SK-N-SH (cell line): ENCODE data around the gene PCSK6. TPM values are rescaled to one million over a fixed set of nuclear protein-coding genes. Genes with fewer than 3 reads are reported as not detected.
"Not testable (repeated sequence)": the region's sequence is repeated elsewhere in the genome, so short reads cannot be mapped to it uniquely, and the experiment has no call there.

ENCODE experiments used
- CTCF ChIA-PET: fragments of 300-600, 350-600 bp; formaldehyde crosslinking; extraction: SDS; loops from one replicate; lab custom pipeline; 2021; lab: Yijun Ruan, JAX
- POLR2A ChIA-PET: fragments of 350-600 bp; sonication (Branson Sonifier 250); formaldehyde crosslinking; extraction: SDS; loops from one replicate; lab custom pipeline; 2020; ENCODE audit warnings: antibody characterized with exemption, inconsistent platforms; lab: Yijun Ruan, JAX
- DNase-seq: peaks from one replicate; pipeline ENCODE4 v3.0.0; 2012
- H2AFZ ChIP-seq: fragments of 200-600 bp; sonication (generic); 2 replicates; pipeline ENCODE4 v1.8.1; 2016; ENCODE audit warnings: antibody characterized with exemption, mild to moderate bottlenecking, low read depth
- H3F3A ChIP-seq: fragments of 200-600 bp; sonication (generic); replicated peaks from 2 replicates; pipeline ENCODE3; 2016; ENCODE audit warnings: antibody characterized with exemption, mild to moderate bottlenecking; ENCODE audit not compliant: insufficient read depth
- H3K27ac ChIP-seq, 2 experiments: fragments of 200-500 bp in 1 of 2; fragments of 200-600 bp in 1 of 2; sonication (Bioruptor generic) in 1 of 2; sonication (generic), shearing (Covaris generic) in 1 of 2; 2 replicates each; pipeline versions ENCODE4 v1.5.1 to v1.6.1; 2014 to 2016; ENCODE audit warnings: low read depth in 2 of 2, inconsistent platforms in 1 of 2, low read length in 1 of 2, mild to moderate bottlenecking in 1 of 2, mixed read lengths in 1 of 2
- H3K27me3 ChIP-seq: fragments of 200-600 bp; sonication (generic), shearing (Covaris generic); 2 replicates; pipeline ENCODE4 v1.6.1; 2016; ENCODE audit warnings: mixed run types; ENCODE audit not compliant: insufficient read depth
- H3K36me3 ChIP-seq, 2 experiments: fragments of 200-500 bp in 1 of 2; fragments of 200-600 bp in 1 of 2; sonication (Bioruptor generic) in 1 of 2; sonication (generic) in 1 of 2; replicated peaks in 1 of 2; 2 replicates each; pipeline versions ENCODE3 to v1.5.1; 2014 to 2016; ENCODE audit warnings: low read length in 1 of 2, mild to moderate bottlenecking in 1 of 2; ENCODE audit not compliant: insufficient read depth in 2 of 2, control insufficient read depth in 1 of 2
- H3K4me1 ChIP-seq, 2 experiments: fragments of 200-500 bp in 1 of 2; fragments of 200-600 bp in 1 of 2; sonication (Bioruptor generic) in 1 of 2; sonication (generic), shearing (Covaris generic) in 1 of 2; 2 replicates each; pipeline versions ENCODE4 v1.5.1 to v1.6.1; 2014 to 2016; ENCODE audit warnings: low read depth in 1 of 2, low read length in 1 of 2, mixed run types in 1 of 2; ENCODE audit not compliant: insufficient read depth in 2 of 2, control insufficient read depth in 1 of 2
- H3K4me2 ChIP-seq: fragments of 200-600 bp; sonication (generic), shearing (Covaris generic); 2 replicates; pipeline ENCODE4 v1.6.1; 2017; ENCODE audit warnings: mixed run types
- H3K4me3 ChIP-seq, 2 experiments: fragments of 200-500 bp in 1 of 2; fragments of 200-600 bp in 1 of 2; sonication (Bioruptor generic) in 1 of 2; sonication (generic), shearing (Covaris generic) in 1 of 2; 2 replicates each; pipeline versions ENCODE4 v1.5.1 to v1.8.1; 2014 to 2016; ENCODE audit warnings: low read depth in 2 of 2, inconsistent platforms in 1 of 2, low read length in 1 of 2, mild to moderate bottlenecking in 1 of 2, mixed read lengths in 1 of 2, moderate library complexity in 1 of 2
- H3K79me2 ChIP-seq: fragments of 200-600 bp; sonication (generic); 2 replicates; pipeline ENCODE4 v1.8.1; 2017; ENCODE audit warnings: mild to moderate bottlenecking; ENCODE audit not compliant: insufficient read depth
- H3K9ac ChIP-seq: fragments of 200-600 bp; sonication (generic); 2 replicates; pipeline ENCODE4 v1.6.1; 2017; ENCODE audit warnings: mixed run types
- H3K9me2 ChIP-seq: fragments of 200-600 bp; sonication (generic); 2 replicates; pipeline ENCODE4 v1.6.1; 2017; ENCODE audit warnings: mixed run types
- H3K9me3 ChIP-seq: fragments of 200-600 bp; sonication (generic); 2 replicates; pipeline ENCODE4 v1.6.1; 2017; ENCODE audit warnings: mixed run types, mild to moderate bottlenecking, moderate library complexity
- H4K20me1 ChIP-seq: fragments of 200-600 bp; sonication (generic); 2 replicates; pipeline ENCODE4 v1.6.1; 2017; ENCODE audit warnings: mild to moderate bottlenecking, mixed run types; ENCODE audit not compliant: insufficient read depth
- ELF1 ChIP-seq: IDR thresholded peaks from 2 replicates; pipeline ENCODE4 v1.4.0; 2012
- FOXJ3 ChIP-seq: sonication (generic); formaldehyde crosslinking; IDR thresholded peaks from 2 replicates; pipeline ENCODE4 v1.5.1; 2020; ENCODE audit warnings: mild to moderate bottlenecking, missing genetic modification reagents
- FOXM1 ChIP-seq: IDR thresholded peaks from 2 replicates; pipeline ENCODE4 v1.4.0; 2012; ENCODE audit warnings: low read depth, mild to moderate bottlenecking
- GABPA ChIP-seq: IDR thresholded peaks from 2 replicates; pipeline ENCODE4 v1.4.0; 2012; ENCODE audit warnings: low read depth, mild to moderate bottlenecking
- NFIC ChIP-seq: IDR thresholded peaks from 2 replicates; pipeline ENCODE4 v1.4.0; 2012; ENCODE audit warnings: borderline replicate concordance
- POLR2AphosphoS5 ChIP-seq: IDR thresholded peaks from 2 replicates; pipeline ENCODE4 v1.6.1; 2012; ENCODE audit warnings: low read depth, low read length
- RCOR1 ChIP-seq: fragments of 150-350 bp; IDR thresholded peaks from 2 replicates; pipeline ENCODE4 v1.6.1; 2017; ENCODE audit warnings: antibody characterized with exemption, low read length
- SMC3 ChIP-seq: IDR thresholded peaks from 2 replicates; pipeline ENCODE4 v1.6.1; 2012; ENCODE audit warnings: low read depth, low read length, improper control_type of control experiment
- USF2 ChIP-seq: fragments of 150-350 bp; IDR thresholded peaks from 2 replicates; pipeline ENCODE4 v1.6.1; 2017; ENCODE audit warnings: antibody characterized with exemption, low read length, low read depth, borderline replicate concordance
- YY1 ChIP-seq: IDR thresholded peaks from 2 replicates; pipeline ENCODE4 v1.4.0; 2012; ENCODE audit warnings: low read depth, mild to moderate bottlenecking
- WGBS: methylation state at CpG from one replicate; pipeline ENCODE4 v1.1.6; 2017; ENCODE audit warnings: low lambda C conversion rate; 5-methylcytosine and 5-hydroxymethylcytosine counted together
- polyA plus RNA-seq, 3 experiments: library from polyadenylated mRNA; depleted of rRNA; stranded (reverse); fragments of >200 nt; gene quantifications; 2 replicates each; pipeline ENCODE4 v1.2.3, GENCODE V29; 2012
- TF ChIP-seq, protein P1 (sequence below): IDR thresholded peaks from 2 replicates; pipeline ENCODE4 v1.4.0; 2012; ENCODE audit warnings: low read depth
- TF ChIP-seq, protein P2 (sequence below): IDR thresholded peaks from 2 replicates; pipeline ENCODE4 v1.4.0; 2012; ENCODE audit warnings: low read depth, borderline replicate concordance

PCSK6 gene
- polyA plus RNA-seq, 1 of the 3 experiments (the other 2 are of a cell fraction) = 0.03 TPM

- Histone ChIP-seq H3K27ac (no peak overlapping the region), H3K4me1 (peaks cover 0 to 3% of the 10 kb centered on the region in 2 experiments; a peak in 1 of 4 replicates), H3F3A (no peaks in the 10 kb centered on the region), H3K27me3 (no peaks in the 10 kb centered on the region), H3K79me2 (no peaks in the 10 kb centered on the region), H2AFZ (no peak overlapping the region), H3K9me2 (no peaks in the 10 kb centered on the region), H3K9me3 (no peaks in the 10 kb centered on the region), H3K36me3 (no peaks in the 10 kb centered on the region), H3K4me2 (no peak overlapping the region), H3K4me3 (no peak overlapping the region), H4K20me1 (no peaks in the 10 kb centered on the region), H3K9ac (no peak overlapping the region)
- POLR2A ChIA-PET = no interaction called here
- DNase-seq = no peak
- WGBS = 62% methylated on average over 19 of the region's 20 CpGs
- CTCF ChIA-PET = no interaction called here
- TF ChIP-seq FOXM1 = no peak
- TF ChIP-seq, protein P1, sequence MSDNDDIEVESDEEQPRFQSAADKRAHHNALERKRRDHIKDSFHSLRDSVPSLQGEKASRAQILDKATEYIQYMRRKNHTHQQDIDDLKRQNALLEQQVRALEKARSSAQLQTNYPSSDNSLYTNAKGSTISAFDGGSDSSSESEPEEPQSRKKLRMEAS = no peak
- no peak for TF ChIP-seq RCOR1
- no peak for TF ChIP-seq NFIC
- TF ChIP-seq, protein P2, sequence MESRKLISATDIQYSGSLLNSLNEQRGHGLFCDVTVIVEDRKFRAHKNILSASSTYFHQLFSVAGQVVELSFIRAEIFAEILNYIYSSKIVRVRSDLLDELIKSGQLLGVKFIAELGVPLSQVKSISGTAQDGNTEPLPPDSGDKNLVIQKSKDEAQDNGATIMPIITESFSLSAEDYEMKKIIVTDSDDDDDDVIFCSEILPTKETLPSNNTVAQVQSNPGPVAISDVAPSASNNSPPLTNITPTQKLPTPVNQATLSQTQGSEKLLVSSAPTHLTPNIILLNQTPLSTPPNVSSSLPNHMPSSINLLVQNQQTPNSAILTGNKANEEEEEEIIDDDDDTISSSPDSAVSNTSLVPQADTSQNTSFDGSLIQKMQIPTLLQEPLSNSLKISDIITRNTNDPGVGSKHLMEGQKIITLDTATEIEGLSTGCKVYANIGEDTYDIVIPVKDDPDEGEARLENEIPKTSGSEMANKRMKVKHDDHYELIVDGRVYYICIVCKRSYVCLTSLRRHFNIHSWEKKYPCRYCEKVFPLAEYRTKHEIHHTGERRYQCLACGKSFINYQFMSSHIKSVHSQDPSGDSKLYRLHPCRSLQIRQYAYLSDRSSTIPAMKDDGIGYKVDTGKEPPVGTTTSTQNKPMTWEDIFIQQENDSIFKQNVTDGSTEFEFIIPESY = no peak
- no peak for TF ChIP-seq FOXJ3 (CRISPR knock-in tag)
- no peak for TF ChIP-seq YY1
- no peak for TF ChIP-seq SMC3
- TF ChIP-seq GABPA = no peak
These were observed 25.1 kb downstream of the PCSK6 start for GRCh38 chr15:101464256-101464998.

GRCh38 chr15:101463696-101464095, 25.8 kb downstream of the PCSK6 start:
- H3K79me2 ChIP-seq, DNase-seq, H3K4me3 ChIP-seq, H3K27ac ChIP-seq, H3K4me1 ChIP-seq, H3K4me2 ChIP-seq, H3K27me3 ChIP-seq, POLR2A ChIA-PET, H3K9me2 ChIP-seq, H3K9me3 ChIP-seq, H3K36me3 ChIP-seq, H2AFZ ChIP-seq, H4K20me1 ChIP-seq, CTCF ChIA-PET, H3F3A ChIP-seq, H3K9ac ChIP-seq: not testable (repeated sequence)
- WGBS = 53% methylated on average over 5 of the region's 5 CpGs

DNA sequence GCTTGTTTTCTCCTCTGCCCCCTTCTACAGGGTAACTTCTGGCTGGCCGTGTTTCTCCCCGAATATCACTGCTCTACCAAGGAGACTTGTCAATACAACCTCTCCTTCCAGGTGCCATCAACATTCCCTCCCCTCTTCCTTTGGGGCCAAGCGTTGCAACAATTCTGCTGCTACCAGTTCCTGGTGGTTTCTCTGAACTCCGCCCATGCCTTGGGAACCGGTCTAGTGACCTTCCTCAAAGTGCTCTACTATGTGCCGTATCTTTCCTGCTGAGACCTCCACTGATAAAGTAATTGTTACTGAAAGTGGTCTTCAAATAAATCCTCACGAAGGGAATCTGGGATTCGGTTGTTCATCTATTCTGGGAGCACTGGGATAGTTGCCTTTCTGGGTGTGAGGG, 26.2 kb downstream of the PCSK6 start:
- no peak overlapping the region for H3K9ac ChIP-seq
- no peak for DNase-seq
- no peak overlapping the region for H2AFZ ChIP-seq
- no peaks in the 10 kb centered on the region for H3K27me3 ChIP-seq
- no peaks in the 10 kb centered on the region for H3F3A ChIP-seq
- H3K4me3 ChIP-seq = no peak overlapping the region
- H3K4me2 ChIP-seq = no peak overlapping the region
- H3K79me2 ChIP-seq = no peaks in the 10 kb centered on the region
- H3K36me3 ChIP-seq = no peaks in the 10 kb centered on the region
- H4K20me1 ChIP-seq = no peaks in the 10 kb centered on the region
- CTCF ChIA-PET = no interaction called here
- POLR2A ChIA-PET = no interaction called here
- TF ChIP-seq, protein P1 = no peak
- TF ChIP-seq SMC3 (no peak), ELF1 (no peak), POLR2AphosphoS5 (no peak), USF2 (no peak)
- TF ChIP-seq, all 33 proteins: peak for 0
- no peaks in the 10 kb centered on the region for H3K9me2 ChIP-seq
- H3K9me3 ChIP-seq = no peaks in the 10 kb centered on the region
- H3K27ac ChIP-seq = no peak overlapping the region
- no peaks in the 10 kb centered on the region; a peak in 1 of 4 replicates for H3K4me1 ChIP-seq
- 51% methylated on average over 8 of the region's 8 CpGs for WGBS
